IPS-18c (cell line): ENCODE measurements around the gene RND1.
"Not testable (repeated sequence)": the region's sequence is repeated elsewhere in the genome, so short reads cannot be mapped to it uniquely, and the experiment has no call there.

Experiments
- H3K4me3 ChIP-seq: 2 replicates; pipeline ENCODE4 v1.7.0; 2013; ENCODE audit warnings: low read depth, mild to moderate bottlenecking, low read length, moderate library complexity; ENCODE audit not compliant: insufficient read depth
- H3K9me3 ChIP-seq: one replicate; pipeline ENCODE4 v1.6.1; 2013; ENCODE audit warnings: mild to moderate bottlenecking, low read length, moderate library complexity; ENCODE audit not compliant: control insufficient read depth, insufficient read depth

RND1 gene

DNA sequence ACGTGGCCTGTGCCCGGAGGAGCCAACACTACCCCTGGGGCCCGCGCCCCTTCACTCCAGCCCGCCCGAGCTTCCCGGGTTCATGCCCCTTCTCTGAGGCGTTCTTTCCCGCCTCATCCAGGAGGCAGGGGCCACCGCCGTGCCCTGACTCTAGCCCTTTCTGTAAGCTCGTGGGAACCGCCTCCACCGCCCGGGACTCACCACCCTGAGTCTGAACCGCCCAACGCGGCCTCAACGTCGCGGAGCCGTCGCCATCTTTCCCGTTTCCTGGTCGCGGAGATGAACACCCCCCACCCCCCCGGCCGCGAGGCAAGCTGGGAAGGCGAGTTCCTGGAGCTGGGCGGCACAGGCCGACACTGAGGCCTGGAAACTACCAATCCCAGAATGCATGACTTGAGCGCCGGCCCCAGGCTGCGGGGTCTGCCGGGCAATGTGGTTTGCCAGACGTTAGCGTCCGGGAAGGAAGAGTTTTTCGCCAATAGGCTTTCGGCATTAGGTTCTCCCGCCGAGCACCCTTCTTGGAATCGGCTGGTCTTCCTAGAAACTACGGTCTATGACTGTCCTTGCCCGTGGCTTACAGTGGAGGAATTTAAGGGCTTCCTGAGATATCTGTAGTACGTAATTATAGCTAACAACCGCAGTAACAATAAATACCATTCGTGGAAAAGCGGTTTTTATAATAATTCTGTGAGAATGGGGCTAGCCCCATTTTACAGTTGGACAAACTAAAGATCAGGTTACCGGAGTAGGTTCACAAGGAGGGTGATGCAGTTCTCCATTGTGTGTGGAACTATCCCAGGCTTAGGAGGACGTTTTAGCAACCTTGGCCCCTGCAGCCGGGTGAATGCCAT, 13.6 kb downstream of the RND1 start, which contains the start of gene DDX23:
TSS of gene DDX23 (minus strand) at position 281 of the 851 bp plus-strand sequence. CDS start 6,381 bp downstream, outside the sequence.
- H3K9me3 ChIP-seq, result no peaks in the 10 kb centered on the region
- peak within 1 kb of the TSS; percentile 79 for H3K4me3 ChIP-seq

DNA sequence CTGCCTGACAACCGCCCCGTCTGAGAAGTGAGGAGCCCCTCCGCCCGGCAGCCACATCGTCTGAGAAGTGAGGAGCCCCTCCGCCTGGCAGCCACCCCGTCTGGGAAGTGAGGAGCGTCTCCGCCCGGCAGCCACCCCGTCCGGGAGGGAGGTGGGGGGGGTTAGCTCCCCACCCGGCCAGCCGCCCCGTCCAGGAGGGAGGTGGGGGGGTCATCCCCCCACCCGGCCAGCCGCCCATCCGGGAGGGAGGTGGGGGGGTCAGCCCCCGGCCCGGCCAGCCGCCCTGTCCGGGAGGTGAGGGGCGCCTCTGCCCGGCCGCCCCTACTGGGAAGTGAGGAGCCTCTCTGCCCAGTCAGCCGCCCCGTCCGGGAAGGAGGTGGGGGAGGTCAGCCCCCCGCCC, 23.6 kb downstream of the RND1 start:
- H3K9me3 ChIP-seq, H3K4me3 ChIP-seq: not testable (repeated sequence)

DNA sequence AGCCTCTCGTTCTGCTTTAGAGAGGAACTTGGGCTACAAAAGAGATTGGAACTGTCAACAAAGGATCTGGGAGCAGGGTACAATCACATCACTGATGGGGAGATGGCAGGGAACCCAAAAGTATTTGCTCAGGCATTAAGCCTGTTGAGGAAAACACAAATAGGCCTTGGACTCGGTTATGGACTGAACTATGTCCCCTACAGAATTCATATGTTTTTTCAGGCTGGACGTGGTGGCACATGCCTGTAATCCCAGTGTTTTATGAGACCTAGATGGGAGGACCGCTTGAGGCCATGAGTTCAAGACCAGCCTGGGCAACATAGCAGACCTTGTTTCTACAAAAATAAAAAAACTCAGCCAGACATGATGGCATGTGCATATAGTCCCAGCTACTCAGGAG, 27.6 kb downstream of the RND1 start:
- H3K4me3 ChIP-seq, result no peak overlapping the region
- H3K9me3 ChIP-seq, result no peaks in the 10 kb centered on the region

DNA sequence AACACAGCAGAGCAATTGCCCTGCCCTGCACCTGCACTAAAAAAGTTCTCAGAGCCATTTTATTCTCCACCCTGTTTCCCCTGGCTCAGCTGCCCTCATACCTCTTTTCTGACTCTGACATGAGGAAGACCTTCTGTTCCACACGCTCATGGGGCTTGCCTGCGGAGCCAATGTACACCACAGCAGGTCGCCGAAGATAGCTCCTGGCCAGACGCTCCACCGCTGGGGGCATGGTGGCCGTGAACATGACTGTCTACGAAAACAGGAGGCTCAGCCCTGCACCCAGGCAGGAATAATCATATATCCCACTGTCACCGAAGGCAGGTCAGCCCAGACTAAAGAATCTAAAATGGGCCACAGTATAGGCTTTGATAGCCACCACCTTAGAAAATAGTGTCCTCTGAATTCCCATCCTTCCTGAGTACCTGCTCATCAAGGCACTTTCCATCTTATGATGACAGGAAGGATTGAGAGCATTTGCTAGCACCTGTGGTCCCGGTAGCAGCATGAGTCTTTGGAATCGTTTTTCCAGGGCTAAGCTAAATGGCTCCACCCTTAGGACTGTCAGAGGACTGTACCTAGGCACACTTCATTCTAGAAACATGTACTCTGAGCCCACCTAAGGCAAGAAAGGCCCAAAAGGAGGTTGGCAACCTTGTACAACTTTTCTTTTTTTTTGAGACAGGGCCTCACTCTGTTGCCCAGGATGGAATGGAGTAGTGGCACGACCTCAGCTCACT, 33.2 kb downstream of the RND1 start:
- peaks cover 3% of the 10 kb centered on the region for H3K9me3 ChIP-seq
- no peak overlapping the region for H3K4me3 ChIP-seq

DNA sequence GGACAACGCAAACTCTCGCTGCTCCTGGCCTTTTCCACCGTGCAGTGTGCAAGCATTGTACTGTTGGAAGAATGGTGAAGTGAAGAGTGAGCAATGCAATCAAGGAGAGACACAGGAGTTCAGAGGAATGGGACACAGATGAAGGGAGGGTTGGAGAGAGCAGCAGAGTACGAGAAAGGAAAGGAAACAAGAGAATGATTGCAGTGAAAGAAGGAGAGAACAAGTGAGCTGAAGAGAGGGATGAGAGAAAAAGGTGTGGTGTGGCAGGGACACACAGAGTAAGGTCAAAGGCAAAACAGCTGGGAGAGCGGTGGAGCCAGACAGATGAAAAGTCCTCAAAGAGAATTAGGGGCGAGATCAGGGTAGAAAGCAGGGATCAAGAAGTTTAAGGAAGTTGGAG, 34.4 kb downstream of the RND1 start:
- Histone ChIP-seq H3K4me3 (no peak overlapping the region), H3K9me3 (peaks cover 3% of the 10 kb centered on the region)

DNA sequence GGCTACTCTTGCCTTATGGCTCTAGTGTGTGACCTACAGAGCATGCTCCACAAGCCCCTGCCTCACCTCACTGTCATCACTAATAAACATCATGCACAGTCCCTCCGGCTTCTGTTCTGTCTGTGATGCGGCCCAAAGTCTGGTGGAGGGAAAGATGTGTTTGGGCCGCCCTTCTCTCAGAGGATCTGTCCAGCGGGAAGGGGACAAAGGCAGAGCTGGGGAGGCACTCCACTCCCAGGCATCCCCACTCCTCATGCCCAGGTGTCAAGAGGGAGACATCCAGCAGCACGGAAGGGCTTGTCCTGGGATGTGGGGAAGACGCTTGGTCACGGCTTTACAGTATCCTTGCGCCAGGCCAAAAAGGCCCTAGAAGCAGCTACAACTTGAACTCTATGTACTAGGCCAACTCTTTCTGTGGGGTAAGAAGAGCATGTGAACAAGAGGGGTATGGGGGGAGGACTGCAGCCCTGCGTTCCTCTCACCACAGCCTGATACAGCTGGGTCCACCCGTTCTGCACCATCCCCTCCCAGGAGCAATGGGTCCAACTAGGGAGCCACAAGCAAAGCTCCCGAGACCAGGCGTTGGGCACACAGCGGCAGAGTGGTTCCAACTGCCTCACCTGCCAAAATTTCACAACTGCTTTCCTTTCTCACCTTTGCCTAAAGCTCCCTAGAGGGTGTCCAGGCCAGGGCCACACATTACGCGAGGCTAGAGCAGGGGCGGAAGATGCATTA, 36.7 kb downstream of the RND1 start:
- H3K4me3 ChIP-seq, result no peak overlapping the region
- H3K9me3 ChIP-seq, result peaks cover 3% of the 10 kb centered on the region

DNA sequence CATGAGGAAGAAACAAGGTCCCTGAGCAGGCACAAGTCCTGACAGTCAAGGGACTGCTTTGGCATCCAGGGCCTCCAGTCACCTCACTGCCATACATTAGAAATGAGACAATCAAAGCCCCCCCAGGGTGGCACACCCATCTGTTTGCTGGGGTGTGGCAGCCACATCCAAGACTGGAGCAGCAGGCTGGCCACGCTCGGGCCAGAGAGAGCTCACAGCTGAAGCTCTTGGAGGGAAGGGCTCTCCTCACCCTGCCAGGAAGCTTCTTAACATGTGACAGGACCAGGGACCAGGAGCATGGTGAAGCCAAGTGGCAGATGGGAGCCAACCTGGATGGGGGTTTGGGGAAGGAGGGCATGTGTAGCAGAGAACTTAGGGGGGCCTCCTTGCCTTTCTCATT, 37.4 kb downstream of the RND1 start:
- Histone ChIP-seq H3K9me3 (peaks cover 3% of the 10 kb centered on the region), H3K4me3 (no peak overlapping the region)

DNA sequence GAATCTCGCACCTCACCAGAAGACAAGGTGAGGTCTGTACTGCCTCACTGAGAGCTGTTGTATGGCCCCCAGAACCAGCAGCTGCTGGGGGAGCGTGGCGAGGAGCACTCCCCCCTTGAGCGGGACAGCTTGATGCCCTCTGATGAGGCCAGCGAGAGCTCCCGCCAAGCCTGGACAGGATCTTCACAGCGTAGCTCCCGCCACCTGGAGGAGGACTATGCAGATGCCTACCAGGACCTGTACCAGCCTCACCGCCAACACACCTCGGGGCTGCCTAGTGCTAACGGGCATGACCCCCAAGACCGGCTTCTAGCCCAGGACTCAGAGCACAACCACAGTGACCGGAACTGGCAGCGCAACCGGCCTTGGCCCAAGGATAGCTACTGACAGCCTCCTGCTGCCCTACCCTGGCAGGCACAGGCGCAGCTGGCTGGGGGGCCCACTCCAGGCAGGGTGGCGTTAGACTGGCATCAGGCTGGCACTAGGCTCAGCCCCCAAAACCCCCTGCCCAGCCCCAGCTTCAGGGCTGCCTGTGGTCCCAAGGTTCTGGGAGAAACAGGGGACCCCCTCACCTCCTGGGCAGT, 38.1 kb downstream of the RND1 start:
- Histone ChIP-seq H3K9me3 (peaks cover 3% of the 10 kb centered on the region), H3K4me3 (no peak overlapping the region)

DNA sequence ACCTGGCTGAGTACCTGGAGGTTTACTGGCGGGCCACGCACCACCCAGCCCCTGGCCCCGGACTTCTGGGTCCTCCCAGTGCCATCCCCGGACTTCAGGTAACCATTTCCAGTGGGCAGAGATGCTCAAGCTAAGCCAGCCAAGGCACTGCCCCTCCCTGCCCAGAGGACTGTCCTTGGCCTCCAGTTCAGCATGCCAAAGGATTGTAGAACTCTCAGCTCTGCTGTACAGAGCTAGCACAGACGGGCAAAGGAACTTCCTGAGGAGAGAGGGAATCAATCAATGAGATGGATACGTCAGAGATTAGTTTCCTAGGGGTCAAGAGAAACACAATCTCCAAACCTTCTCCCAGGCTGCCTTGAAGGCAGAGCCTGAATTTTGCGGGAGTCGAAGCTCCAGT, 38.6 kb downstream of the RND1 start:
- Histone ChIP-seq H3K4me3 (no peak overlapping the region), H3K9me3 (no peaks in the 10 kb centered on the region)

DNA sequence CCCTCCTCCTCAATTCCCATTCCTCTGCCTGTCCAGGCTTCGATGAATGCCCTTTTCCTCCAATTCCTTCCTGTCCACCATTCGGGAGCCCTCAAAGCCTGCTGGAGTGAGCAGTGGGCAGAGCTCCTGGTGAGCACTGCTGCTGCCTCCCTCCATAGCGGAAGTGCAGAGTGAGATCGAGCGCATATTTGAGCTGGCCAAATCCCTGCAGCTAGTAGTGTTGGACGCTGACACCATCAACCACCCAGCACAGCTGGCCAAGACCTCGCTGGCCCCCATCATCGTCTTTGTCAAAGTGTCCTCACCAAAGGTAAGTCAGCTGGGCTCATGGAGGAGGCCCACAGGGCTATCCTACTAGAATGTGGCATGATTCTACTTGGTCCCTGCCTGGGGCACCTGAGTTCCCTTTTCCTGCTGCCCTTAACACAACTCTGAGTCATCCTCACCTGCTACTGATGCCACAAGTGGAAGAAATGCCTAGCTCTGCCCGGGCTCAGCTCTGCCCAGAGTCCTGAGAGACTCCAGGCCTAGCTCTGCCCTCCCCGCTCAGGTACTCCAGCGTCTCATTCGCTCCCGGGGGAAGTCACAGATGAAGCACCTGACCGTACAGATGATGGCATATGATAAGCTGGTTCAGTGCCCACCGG, 39.3 kb downstream of the RND1 start:
- no peak overlapping the region for H3K4me3 ChIP-seq
- no peaks in the 10 kb centered on the region for H3K9me3 ChIP-seq

DNA sequence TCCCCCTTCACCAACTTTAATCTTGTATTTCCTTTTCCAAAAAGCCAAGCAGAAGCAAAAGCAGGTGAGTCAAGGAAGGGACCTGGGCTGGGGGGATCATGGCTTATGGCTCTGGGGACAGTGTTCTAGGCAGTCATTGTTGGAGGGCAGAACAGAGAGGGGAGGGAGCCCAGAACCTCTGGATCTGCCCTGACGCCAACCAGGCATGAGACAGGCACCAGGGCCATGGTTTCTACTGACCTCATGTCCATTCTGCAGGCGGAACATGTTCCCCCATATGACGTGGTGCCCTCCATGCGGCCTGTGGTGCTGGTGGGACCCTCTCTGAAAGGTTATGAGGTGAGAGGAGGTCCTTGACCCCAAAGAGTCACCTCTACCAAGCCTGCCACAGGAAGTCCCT, 40.8 kb downstream of the RND1 start:
- Histone ChIP-seq H3K9me3 (no peaks in the 10 kb centered on the region), H3K4me3 (no peak overlapping the region)

DNA sequence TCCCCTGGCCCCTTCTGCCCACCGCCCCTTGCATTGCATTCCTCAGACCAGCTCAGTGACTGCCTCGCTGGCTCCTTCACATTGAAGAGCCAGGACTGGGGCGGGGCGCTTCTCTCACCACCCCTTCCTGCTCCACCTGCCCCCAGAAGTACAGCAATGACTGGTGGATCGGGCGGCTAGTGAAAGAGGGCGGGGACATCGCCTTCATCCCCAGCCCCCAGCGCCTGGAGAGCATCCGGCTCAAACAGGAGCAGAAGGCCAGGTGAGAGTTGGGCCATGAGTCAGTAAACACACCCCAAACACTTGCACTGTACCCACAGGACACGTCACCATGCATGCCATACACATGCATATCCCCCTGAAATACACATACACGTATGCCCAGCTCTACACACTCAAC, 41.6 kb downstream of the RND1 start:
- no peak overlapping the region for H3K4me3 ChIP-seq

DNA sequence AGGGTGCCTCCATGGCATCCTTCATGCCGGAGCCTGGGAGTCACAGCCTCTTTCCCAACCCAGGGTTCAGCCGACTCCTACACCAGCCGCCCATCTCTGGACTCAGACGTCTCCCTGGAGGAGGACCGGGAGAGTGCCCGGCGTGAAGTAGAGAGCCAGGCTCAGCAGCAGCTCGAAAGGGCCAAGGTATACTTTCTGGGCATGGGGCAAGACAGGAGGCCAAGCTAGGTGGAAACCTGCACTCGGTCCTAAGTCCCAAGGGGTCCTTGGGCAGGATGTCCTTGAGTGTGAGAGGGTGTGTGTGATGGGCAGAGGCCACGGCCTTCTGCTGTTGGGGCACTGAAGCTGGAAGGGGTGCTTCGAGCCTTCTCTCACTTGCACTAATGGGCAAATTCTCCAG, 42.4 kb downstream of the RND1 start:
- H3K9me3 ChIP-seq, result no peaks in the 10 kb centered on the region
- H3K4me3 ChIP-seq, result no peak overlapping the region

More for the DNA sequence above, 41.6 kb downstream of the RND1 start:
- no peaks in the 10 kb centered on the region for H3K9me3 ChIP-seq

DNA sequence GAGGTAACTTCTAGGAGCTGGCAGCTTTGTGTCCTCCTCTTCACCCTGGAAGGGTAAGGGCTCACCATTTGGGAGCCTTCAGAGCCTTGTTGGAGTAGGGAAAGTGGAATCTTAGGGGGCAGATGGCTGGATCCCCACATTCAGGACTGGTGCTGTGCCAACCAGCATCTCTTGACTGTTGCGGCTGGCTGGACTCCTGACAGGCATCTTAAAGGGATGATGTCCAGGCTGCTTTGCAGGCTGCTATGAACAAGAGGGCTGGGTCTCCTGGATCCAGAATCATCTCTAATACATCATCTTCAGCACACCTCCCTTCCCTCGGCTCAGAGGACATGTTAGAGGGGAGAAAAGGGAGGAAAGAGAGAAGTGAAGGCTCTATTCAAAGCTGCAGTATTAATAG, 43.0 kb downstream of the RND1 start:
- H3K9me3 ChIP-seq, result no peaks in the 10 kb centered on the region
- H3K4me3 ChIP-seq, result no peak overlapping the region

DNA sequence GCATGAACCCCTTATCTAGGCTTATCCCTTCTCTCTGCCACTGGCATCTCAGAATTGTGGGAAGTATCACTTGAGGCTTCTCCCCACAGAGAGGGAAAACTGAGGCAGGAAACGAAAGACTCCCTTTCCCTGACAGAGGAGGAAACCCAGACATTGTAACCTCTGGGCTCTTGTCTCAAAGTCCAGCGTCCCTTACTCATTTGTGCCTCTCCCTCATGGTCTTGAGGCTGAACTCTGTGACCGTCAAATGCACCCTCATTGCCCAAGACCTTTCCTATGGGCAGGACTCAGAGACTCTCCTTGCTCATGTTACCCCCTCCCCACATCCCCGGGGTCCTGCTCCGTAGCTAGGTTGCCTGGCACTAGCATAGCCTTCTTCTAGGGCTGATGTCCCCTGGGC, 43.5 kb downstream of the RND1 start:
- Histone ChIP-seq H3K9me3 (no peaks in the 10 kb centered on the region), H3K4me3 (no peak overlapping the region)

DNA sequence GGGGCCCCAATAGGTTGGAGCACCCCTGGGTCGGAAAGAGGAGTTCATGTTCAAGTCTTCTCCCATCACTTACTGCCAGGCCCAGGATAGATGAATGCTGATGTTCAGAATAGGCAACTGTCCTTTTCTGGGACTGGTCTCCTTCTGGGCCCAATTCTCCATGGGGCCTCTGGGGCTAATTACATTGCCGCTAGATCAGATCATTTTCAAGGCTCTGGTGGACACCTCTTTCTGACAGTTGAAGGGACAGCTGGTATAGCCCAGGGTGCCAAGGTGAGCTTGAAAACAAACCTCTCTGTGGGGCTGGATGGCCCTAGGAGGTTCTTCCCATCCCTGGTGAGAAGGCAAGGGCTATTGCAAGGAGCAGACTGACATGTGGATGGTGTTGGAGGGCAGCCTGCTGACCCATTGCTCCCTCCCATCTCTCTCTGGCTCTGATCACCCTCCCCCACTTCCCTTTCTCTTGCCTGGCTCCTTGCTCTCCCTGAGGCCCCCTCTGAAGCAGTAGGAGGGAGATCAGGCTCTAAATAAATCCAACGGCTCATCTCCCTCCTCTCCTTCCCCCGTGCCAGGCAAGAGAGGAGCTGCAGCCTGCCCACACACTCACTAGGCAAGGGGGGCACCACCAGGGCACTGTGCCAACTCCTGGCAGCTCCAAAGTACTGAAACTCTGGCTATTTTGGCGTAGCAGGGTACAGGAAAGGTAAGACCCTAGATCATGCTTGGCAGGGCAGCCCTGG, 45.5 kb downstream of the RND1 start:
- Histone ChIP-seq H3K9me3 (no peaks in the 10 kb centered on the region), H3K4me3 (no peak overlapping the region)
